Neural progenitor cell (in vitro differentiated cells): ENCODE measurements around the gene IP6K1.

Source experiments
- EZH2 ChIP-seq: fragments of 200-600 bp; sonication (generic); IDR thresholded peaks from 2 replicates; pipeline ENCODE4 v1.6.1; 2017; ENCODE audit warnings: antibody characterized with exemption, mild to moderate bottlenecking, moderate library complexity
- EZH2phosphoT487 ChIP-seq: fragments of 200-600 bp; sonication (generic); IDR thresholded peaks from 2 replicates; pipeline ENCODE4 v1.6.1; 2017; ENCODE audit warnings: antibody characterized with exemption
- TF ChIP-seq, protein P1 (sequence below): fragments of 200-600 bp; sonication (generic); IDR thresholded peaks from 2 replicates; pipeline ENCODE4 v1.5.1; 2017; ENCODE audit warnings: antibody characterized with exemption, mild to moderate bottlenecking

DNA sequence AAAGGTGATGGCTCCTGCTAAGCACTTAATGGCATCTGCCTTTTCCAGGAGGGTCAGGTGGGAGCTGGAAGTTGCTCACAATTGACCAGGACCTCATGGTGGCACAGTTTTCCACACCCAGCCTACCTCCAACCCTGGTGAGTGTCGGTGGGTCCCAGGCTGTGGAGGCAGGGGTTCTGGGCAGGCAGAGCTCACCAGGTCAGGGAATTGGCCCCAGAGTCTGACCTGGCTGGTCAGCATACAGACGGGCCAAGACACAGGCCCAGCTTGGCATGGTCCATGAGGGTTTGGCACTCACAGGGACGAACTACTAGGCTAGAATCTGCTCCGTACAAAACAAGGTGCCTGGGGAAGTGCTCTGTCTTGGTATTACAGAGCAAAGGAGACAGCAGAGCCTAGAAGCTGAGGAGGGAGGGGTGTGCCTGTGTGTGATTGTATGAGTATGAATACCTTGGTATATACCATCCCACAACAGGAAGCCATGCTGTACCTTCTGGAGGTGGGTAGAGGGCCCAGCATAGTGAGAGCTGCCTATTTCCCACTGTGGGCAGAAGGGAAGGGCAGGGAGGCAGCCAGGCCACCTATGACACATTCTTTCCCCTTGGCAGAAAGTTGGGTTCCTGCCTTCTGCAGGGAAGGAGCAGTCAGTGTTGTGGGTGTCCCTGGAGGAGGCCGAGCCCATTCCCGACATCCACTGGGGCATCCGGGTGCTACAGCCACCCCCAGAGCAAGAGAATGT lies 105.7 kb downstream of the IP6K1 start:
- TF ChIP-seq, protein P1, sequence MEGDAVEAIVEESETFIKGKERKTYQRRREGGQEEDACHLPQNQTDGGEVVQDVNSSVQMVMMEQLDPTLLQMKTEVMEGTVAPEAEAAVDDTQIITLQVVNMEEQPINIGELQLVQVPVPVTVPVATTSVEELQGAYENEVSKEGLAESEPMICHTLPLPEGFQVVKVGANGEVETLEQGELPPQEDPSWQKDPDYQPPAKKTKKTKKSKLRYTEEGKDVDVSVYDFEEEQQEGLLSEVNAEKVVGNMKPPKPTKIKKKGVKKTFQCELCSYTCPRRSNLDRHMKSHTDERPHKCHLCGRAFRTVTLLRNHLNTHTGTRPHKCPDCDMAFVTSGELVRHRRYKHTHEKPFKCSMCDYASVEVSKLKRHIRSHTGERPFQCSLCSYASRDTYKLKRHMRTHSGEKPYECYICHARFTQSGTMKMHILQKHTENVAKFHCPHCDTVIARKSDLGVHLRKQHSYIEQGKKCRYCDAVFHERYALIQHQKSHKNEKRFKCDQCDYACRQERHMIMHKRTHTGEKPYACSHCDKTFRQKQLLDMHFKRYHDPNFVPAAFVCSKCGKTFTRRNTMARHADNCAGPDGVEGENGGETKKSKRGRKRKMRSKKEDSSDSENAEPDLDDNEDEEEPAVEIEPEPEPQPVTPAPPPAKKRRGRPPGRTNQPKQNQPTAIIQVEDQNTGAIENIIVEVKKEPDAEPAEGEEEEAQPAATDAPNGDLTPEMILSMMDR = no peak
- no peak for TF ChIP-seq EZH2
- TF ChIP-seq EZH2phosphoT487 = no peak
